GM12891 (cell line): ENCODE results near the gene ADAMTS15.

Experiments used
- PAX5 ChIP-seq: IDR thresholded peaks from 2 replicates; pipeline ENCODE4 v1.6.1; 2011; ENCODE audit warnings: low read length, moderate library complexity, mild to moderate bottlenecking; ENCODE audit not compliant: insufficient read depth, severe bottlenecking
- POLR2A ChIP-seq: IDR thresholded peaks from 2 replicates; pipeline ENCODE4 v1.6.1; 2011; ENCODE audit warnings: low read depth, low read length, control low read depth
- POLR2AphosphoS5 ChIP-seq: IDR thresholded peaks from 2 replicates; pipeline ENCODE4 v1.6.1; 2011; ENCODE audit warnings: low read depth, low read length, control low read depth
- POU2F2 ChIP-seq: IDR thresholded peaks from 2 replicates; pipeline ENCODE4 v1.6.1; 2011; ENCODE audit warnings: low read depth, mild to moderate bottlenecking, control low read depth, low read length, moderate library complexity
- SPI1 ChIP-seq: IDR thresholded peaks from 2 replicates; pipeline ENCODE4 v1.6.1; 2011; ENCODE audit warnings: low read depth, low read length, control low read depth
- TAF1 ChIP-seq: IDR thresholded peaks from 2 replicates; pipeline ENCODE4 v1.6.1; 2011; ENCODE audit warnings: low read depth, low read length, control low read depth

GRCh38 chr11:130437848-130438247 lies 10.6 kb upstream of the ADAMTS15 start:
- TF ChIP-seq PAX5 (no peak), POLR2AphosphoS5 (no peak), POLR2A (no peak), TAF1 (no peak), POU2F2 (no peak), SPI1 (no peak)
